KG1 (cell line): ENCODE measurements around the gene CABLES2.
"Not testable (repeated sequence)": the region's sequence is repeated elsewhere in the genome, so short reads cannot be mapped to it uniquely, and the experiment has no call there.

Experiments
- DNase-seq: peaks from one replicate; lab custom pipeline; 2025; lab: John Stamatoyannopoulos, UW

CABLES2 gene

DNA sequence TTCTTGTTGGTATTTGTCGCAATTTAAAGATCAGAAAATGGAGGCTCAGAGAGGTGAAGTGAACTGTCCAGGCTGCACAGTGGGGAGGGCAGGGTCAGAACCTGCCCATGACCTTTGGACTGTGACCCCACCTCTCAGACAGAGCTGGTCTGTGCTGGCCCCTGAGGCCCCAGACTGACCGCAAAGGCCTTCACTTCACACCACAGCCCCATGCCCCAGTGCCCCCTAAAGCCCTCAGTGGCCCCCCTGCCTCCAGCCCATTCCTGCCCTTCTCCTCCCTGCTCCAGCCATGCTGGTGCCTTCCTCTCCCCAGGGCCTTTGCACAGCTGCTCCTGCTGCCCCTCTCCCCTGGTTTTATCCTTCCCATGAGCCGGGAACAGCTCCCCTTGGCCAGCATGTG, 29.6 kb upstream of the CABLES2 start:
- no peak for DNase-seq

DNA sequence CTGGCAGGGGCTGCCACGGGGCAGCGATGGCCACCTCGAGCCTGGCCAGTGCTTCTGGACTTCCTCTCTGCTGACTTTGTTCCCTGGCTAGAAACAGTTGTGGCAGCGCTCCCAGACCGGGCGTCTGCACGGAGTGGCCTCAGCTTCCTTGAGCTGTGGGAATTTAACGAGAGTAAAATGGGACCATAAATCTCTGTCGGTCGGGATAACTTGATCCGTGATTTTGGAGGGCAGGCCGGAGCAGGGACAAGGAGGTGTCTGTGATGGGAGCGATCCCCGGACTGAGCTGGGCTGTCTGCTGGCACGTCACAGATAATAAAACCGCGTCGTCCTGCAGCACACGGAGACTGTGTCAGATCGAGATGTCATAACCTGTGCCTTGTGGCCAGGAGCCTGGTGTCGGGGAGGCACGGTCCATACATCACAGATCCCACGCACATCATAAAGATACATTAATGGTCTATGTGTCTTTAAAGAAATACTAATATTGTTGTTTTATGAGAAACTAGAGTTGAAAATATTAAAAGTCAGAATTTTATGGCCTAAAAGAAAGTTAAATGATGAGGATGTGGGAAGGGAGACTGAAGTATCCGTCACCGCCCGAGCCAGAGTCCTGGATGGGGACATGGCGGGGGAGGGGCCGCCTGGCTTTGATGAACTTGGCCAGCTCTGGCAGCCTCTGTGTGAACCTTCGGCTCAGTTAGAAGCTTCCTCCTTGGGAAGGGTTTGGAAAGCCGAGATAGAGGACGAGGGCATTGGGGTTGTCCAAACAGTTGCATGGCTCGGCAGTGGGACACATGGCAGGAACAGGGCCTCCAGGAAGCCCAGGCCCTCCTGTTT, 26.8 kb upstream of the CABLES2 start:
- DNase-seq, result no peak

DNA sequence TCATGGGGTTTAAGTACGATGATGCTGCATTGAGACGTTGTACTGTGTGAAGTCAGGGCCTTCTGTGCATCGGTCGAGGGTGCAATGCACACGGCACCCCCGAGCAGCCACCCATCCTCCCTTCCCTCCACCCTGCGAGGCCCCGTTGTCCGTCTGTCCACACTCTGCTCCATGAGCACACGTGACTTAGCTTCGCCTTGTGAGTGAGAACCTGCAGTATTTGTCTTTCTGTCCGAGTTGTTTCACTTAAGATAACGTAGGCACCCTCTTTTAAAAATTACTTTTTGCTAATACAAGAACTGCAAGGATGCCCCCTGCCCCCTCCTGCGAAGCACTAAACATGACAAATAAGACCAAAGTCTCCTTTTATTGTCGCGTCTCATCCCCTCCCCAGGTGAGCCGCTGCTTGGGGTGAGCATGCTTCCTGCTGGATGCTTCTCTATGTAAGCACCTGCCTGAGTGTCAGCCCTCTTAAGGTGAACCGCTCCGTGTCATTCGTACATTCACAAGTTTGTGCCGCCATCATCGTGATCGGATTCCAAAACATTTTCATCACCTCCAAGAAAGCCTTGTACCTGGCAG, 23.9 kb upstream of the CABLES2 start:
- no peak for DNase-seq

DNA sequence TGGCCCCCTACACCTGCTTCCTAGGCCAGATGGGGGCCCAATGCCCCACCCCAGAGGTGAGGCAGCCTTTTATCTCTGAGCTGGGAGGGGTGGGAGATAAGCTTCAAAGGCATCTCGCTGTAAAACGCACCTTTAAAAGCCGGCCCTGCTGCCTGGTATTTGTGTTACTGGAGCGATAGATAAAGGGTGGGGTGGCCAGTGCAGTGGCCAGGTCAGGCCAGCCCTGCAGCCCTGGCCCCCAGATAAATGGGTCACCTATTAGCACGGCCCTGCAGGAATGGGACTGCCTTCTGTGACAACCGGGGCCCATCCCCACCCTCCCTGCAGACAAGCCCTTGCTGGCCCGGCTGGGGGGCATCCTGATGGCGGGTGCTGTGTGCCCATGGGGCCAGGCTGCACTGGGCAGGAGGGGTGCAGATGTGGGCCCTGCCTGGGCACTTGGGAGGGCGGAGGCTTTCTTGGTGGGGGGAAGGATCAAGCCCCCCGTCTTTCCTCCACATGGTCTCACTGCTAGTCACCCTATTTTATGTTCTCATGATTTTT, 23.3 kb upstream of the CABLES2 start:
- no peak for DNase-seq

DNA sequence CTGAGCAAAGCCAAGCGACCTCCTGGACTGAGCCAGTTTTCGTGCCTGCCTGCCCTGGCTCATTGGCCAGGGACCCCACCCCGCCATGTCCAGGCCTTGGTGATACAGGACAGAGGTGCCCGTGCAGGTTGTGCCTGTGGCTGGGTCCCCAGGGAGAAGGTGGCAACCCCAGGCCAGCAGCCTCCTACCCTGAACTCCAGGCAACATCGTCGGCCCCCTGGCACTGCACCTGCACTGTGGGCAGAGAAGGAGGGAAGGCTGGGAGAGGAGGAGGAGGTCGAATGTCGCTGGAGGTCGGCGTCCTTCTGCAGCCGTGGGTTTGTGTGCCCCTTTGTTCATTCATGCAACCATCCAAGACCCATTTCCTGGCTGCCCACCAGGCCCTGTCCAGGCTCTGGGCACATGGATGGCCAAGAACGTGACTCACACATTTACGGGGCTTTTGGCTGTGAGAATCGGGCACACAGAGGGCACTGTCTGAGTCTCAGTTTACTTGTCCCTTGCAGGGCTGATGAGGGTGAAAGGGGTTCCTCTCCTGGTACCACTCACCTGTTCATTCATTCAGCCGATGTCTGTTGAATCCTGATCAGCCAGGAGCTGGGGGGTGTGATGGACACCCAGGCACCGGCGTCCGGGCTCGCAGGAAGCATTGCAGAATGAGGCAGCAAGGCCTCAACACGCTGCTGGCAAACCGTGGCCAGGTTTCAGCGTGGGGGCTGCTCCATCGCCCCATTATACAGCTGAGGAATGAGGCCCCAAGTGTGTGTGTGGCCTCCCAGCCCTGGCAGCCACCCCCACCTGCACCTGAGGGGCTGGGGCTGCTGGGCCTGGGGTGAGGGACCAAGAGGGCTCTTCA, 22.6 kb upstream of the CABLES2 start:
- DNase-seq, result no peak

DNA sequence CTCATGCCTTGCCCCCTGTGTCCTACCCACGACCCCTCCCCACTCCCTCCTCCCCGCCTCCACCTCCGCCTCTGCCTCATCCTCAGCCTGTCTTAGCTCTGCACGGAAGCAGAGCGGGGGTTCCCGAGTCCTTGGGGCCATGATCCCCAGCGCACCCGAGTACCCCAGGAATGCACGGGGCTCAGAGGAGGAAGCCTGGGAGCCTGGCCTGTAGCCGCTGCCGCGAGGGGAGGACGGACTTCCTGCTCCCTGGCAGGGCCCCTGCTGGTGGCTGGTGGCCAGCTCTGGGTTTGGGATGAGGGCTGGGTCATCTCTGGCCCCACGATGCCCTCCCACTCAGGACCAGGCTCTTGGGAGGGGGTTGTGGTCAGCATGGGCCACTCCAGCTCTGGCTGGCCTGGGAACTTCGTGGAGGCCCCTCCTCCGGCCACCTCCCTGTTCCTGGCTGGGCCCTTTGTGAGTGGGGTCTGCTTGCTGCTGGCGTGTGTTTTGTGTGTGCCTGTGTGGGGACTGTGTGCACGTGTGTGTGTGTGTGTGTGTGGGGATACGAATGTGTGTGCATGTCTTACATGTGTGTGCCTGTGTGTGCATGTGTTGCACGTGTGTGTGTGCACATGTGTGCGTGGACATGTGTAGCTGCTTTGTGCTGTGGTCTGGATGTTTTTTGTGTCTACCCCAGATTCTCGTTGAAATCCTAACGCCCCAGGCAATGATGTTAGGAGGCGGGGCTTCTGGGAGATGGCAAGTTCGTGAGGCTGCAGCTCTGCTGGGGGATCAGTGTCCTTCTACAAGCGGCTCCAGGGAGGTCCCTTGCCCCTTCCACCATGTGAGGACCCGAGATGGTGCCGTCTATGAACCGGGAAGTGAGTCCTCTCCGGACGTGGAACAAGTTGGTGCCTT, 21.6 kb upstream of the CABLES2 start:
- no peak for DNase-seq

DNA sequence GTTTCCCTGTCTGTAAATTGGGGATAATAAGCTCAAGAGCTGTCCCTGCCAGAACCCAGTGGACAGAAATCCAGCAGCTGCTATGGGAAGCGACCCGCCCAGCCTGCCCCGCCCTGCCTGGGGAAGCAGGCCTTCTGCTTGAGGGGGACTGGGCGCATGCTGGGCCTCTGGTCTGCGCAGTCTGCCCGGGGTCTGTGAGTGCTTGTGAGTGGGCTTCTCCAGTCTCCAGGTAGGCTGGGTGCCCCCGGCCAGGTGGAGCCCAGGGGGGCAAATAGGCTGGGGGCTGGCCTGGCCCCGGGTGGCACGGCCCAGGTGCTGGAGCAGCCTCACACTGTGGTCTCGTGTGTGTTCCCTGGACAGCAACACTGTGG, 20.9 kb upstream of the CABLES2 start:
- DNase-seq, result no peak

DNA sequence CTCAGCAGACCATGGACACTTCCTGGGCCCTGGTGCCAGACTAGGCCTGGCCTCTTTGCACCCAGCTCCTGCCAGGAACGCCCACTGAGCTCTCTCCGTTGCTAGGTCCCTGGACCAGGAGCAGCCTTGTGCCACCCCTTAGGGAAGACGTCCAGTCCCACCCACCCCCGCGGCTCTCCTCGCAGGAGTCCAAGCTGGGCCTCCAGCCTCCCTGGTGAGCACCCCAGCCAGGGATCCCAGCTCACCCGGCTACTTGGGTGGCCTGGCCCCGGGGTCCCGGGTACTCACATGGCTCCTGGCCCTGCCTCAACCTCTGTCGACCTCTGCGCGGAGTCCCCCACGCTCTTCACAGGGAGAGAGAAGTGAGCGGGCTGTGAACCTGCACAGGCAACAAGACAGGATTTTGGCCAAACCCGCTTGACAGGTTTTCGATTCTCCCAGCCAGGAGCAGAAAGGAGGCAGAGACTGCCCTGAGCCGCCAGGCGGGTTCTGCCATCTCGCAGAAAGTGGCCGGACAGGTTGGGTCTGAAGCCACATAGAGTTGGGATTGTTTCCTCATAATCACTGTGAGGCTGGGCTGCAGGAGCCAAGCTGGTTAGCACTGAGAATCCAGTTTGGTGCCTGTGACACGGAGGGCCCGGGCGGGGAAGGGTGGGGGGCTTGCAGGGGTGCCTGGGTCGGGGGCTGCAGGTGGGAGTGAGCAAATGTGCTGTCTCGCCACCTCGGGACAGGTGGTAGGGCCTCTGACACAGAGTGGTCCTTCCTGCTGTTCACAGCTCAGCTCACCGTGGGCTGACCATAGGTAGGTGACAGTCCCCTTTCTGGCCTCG, 20.3 kb upstream of the CABLES2 start, which contains the start of gene RBBP8NL:
Gene RBBP8NL (minus strand): TSS at position 368 of the 830 bp plus-strand sequence. CDS start 7,892 bp downstream, outside the sequence.
- no peak for DNase-seq

DNA sequence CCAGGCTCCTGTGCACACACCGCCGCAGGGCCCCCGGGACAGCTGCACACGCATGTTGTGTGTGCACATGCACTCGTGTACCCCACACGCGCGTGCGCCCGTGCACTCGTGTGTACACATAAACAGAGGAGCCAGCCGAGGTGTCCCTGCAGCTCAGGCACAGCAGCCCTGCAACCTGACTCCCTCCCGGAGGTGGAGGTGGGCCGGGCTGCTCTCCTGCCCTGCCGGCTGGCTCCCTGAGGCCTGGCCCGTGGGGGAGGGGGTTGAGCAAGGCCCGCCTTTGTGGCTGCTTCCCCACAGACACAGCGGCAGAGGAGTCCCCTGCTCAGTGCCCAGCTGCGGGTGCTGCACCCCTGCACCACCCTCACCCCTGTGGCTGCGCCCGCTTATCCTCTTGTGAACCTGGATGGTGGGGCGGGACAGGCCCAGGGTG, 19.6 kb upstream of the CABLES2 start:
- DNase-seq, result no peak

DNA sequence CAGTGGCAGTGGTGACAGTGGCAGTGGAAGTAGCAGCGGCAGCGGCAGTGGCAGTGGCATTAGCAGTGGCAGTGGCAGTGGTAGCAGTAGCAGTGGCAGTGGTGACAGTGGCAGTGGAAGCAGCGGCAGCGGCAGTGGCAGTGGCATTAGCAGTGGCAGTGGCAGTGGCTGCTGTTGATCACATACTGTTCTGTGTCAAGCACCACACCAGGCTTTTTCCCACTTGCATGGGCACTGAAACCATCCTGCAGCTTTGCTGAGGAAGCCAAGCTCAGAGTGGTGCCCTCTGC, 18.9 kb upstream of the CABLES2 start:
- not testable (repeated sequence) for DNase-seq

DNA sequence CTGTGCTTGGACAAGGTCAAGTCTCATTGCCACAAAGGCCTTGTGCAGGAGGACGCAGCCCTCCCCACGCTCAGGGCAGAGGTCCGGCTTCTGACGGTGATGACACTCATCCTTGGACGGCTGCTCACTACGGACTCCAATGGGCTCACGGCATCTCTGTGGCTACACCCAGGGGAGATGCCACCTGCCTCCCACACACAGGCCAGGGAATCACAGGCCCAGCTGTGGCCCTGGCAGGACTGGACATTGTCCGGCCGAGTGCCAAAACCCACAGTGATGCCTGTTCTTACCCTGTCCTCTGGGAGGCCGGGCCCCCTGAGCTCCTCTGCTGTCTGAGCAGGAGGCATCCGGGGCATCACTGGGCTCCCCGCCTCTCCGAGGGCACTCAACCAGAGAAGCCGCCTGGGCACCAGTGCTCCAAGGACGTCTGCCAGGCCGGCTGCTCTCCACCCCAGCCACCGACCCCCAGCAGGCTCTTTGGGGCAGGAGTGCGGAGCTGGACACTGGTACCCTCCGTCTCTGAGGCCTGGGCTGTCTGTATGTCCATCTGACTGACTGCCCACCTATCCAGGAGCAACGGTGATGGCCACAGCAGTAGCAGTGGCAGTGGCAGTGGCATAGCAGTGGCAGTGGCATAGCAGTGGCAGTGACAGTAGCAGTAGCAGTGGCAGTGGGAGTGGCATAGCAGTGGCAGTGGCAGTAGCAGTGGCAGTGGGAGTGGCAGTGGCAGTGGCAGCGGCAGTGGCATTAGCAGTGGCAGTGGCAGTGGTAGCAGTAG, 18.4 kb upstream of the CABLES2 start:
- DNase-seq, result no peak

DNA sequence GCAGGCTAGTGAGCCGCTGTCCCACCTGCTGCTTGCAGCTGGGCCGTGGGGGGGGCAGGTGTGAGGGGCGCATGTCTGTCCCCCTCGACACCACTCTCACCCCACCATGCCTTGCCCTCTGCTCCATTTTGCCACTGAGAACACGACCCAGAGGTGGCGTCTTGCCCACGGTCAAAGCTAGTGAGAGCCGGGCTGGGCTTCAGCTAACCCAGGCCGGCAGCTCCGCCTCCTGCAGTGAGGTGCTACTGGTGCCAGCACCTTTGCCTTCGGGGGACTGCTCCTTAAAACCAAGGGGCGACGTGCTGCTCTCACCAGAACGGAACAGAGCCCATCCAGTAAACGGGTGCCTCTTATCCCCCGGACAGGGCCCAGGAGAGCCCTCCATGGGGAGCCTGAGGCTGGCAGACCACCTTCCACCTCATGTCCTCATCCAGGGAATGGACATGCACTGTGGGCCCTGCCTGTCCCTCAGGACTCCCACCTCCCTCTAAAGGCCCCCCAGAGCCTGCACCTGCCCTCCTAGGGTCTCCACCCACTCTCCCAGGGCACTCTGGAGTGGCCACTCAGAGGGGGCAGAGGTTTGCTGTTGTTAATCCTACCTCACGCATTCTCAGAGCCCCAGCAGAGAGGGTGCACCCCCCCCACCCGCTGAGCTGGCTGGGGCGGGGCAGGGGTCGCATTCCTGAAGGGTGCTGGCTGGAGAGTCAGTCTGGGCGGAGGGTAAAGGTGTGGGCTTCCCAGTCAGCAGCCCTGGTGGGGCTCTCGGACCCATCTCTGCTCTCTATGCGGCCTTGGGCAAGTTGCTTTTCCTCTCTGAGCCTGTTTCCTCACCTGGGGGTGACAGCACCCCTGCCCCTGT, 17.4 kb upstream of the CABLES2 start:
- no peak for DNase-seq

DNA sequence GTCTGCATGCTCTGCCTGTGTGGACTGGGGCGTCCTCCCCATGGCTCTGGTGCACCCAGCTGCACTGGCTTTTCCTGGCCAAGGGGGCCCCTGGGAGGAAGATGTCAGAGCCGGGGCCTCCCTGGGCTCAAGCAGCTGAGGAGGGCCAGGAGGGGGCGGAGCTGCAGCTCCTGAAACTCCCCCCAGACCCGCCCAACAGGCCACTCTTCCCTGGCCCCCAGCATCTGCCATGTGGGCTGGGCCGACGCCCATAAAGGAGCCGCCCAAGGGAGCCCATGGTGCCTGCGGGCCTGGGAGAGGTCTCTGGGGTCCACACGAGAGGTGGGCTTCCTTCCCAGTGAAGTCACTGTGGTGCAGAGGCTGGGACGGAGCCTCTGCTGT, 16.2 kb upstream of the CABLES2 start:
- DNase-seq, result no peak

DNA sequence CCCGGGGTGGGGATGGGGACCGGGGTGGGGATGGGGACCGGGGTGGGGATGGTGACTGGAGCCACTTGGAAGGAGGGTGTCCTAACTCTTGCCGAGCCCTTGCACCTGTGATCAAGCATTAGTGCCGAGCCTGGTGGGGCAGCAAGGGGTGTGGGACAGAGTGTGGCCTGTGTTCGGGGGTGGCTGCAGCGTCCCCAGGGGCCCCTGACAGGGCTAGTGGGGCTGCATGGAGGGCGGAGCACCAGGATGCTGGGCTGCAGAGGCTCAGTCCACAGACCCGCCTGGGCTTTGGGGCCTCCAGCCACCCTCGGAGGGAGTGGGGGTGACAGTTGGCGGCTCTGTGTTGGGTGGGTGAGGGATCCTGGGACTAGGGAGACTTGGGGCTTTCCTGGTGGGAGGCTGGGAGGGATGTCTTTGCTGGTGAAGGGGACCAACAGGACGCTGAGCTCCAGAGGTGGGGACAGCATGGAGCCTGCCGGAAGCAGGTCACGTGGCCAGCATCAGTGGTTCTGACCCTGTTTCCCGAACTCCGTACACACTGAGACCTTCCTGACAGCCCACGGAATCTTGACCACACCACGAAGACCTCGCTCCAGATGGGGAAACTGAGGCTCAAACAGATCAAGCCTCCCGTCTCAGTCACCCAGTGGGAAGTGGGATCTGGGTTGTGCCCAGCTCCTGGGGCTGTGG, 15.7 kb upstream of the CABLES2 start:
- DNase-seq, result no peak

DNA sequence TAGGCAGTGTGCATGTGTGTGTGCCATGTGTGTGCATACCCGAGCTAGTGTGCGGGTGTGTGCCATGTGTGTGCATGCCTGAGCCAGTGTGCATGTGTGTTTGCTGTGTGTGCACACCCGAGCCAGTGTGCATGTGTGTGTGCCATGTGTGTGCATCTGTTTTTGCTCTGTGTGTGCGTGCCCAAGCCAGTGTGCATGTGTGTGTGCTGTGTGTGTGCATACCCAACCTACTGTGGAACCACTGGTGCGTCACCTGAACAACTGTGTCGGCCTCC, 14.6 kb upstream of the CABLES2 start:
- no peak for DNase-seq

DNA sequence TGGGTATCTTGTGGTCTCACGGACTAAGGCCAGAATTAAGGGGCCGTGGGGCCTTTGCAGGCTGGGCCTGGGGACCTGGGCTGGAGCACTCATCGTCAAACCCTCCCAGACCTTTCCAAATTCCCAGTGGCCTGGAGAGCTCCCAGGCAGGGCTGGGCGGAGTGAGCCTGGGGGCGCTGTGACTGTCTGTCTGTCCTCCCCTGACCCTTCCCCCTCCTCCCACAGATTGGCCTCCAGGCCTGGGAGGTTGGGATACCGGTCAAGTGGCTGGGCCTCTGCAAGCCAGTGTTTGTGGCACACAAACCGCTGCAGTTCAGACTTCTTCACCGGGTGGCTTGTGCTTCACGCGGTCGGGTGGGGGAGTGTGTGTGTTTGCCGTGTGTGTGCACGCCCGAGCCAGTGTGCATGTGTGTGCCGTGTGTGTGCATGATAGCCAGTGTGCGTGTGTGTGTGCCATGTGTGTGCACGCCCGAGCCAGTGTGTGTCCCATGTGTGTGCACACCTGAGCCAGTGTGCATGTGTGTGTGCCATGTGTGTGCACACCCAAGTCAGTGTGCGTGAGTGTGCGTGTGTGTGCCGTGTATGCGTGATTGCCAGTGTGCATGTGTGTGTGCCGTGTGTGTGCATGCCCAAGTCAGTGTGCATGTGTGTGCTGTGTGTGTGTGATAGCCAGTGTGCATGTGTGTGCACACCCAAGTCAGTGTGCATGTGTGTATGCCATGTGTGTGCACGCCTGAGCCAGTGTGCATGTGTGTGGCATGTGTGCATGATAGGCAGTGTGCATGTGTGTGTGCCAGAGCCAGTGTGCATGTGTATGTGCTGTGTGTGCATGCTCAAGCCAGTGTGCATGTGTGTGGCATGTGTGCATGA, 14.0 kb upstream of the CABLES2 start:
- no peak for DNase-seq

DNA sequence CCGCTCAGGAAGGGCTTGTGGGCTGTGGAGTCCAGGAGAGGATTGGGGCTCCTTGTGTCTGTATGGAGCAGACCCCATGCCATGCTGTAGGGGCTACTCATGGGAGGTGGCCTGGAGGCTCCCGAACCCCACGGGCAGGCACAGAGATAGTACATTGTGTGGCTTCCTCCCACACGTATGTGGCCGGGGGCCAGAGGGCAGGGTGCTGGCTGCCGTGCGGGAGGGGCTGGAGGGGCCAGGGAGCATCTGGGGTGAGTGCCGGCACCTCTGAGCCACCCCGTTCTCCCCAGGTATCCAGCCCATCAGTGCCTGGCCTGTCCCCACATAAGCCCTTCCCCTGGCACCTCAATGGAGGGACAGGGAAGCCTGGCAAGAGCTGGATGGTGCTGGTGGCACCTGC, 12.7 kb upstream of the CABLES2 start:
- no peak for DNase-seq
